IPS-20b (cell line): Measurements from ENCODE around the gene DOK5.

ENCODE experiments used
- H3K27ac ChIP-seq: one replicate; pipeline ENCODE4 v1.5.1; 2013; ENCODE audit warnings: low read length
- H3K27me3 ChIP-seq: 2 replicates; pipeline ENCODE4 v1.6.1; 2013; ENCODE audit warnings: mild to moderate bottlenecking, low read length, inconsistent platforms; ENCODE audit not compliant: insufficient read depth
- H3K36me3 ChIP-seq: 2 replicates; pipeline ENCODE4 v1.6.1; 2013; ENCODE audit warnings: low read depth, mild to moderate bottlenecking, inconsistent platforms, low read length, moderate library complexity; ENCODE audit not compliant: insufficient read depth
- H3K4me1 ChIP-seq: 2 replicates; pipeline ENCODE4 v1.6.1; 2013; ENCODE audit warnings: mild to moderate bottlenecking, control low read depth, inconsistent platforms, low read length, moderate library complexity; ENCODE audit not compliant: insufficient read depth
- H3K4me3 ChIP-seq: 2 replicates; pipeline ENCODE4 v1.5.1; 2013; ENCODE audit warnings: mild to moderate bottlenecking, low read length, inconsistent platforms
- H3K9ac ChIP-seq: 2 replicates; pipeline ENCODE4 v1.6.1; 2013; ENCODE audit warnings: low read depth, mild to moderate bottlenecking, inconsistent platforms, low read length, moderate library complexity
- H3K9me3 ChIP-seq: 2 replicates; pipeline ENCODE4 v1.6.1; 2013; ENCODE audit warnings: mild to moderate bottlenecking, low read depth, low read length, inconsistent platforms; ENCODE audit not compliant: insufficient read depth

DOK5 gene

DNA sequence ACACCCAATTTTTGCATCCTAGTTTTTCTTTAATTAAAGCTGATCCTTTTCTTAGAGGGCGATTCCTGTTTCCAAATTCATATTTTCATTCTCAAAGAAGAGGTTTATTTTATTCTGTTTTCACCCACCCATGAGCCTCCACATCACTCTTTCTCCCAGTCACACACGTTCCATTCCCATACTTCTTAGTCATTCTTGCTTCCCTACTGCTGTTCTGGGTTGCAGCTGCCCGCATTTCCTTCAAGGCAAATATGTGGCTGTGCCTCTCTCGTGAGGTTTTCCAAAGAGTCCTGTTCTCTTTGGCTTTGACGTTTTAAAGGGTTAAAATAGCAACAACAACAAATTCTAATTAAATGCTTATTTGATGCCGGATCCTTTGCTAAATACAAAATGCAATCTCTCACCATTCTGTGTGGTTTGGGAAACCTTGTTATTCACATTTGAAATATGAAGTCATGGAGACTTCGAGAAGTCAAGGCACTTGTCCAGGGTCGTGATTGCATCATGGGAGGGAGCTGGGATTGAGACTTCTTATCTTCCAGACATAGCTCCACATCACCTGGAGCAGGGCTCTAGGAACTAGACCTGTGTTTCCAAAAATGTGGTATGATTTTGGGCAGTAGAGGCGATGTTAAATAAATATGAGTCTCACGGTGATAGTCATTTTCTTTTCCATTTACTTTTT is 126.6 kb downstream of the DOK5 start:
- no peak overlapping the region for H3K9ac ChIP-seq
- H3K27me3 ChIP-seq, result no peaks in the 10 kb centered on the region
- no peaks in the 10 kb centered on the region for H3K36me3 ChIP-seq
- no peaks in the 10 kb centered on the region for H3K4me1 ChIP-seq
- no peak overlapping the region for H3K27ac ChIP-seq
- H3K4me3 ChIP-seq, result no peak overlapping the region
- no peaks in the 10 kb centered on the region; the same call in 1 of the 2 replicates for H3K9me3 ChIP-seq

DNA sequence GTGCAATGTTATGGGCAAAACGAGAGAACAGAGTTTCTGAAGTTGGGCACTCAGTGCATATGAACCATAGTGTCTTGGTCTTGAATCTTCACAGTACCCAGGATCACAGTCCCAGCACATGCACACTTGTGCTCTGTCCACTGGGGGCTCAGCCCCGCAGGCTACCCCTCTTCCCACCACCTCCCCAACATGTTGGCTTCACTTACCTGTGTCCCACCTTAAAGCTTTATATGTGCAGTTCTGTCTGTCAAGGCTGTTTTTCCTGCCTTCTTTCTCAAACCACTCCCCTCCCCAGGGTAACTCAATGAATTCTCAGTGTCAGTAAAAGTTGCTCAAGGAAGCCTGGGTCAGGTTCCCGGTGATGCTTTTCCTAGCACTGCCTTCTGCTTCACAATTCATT is 129.9 kb downstream of the DOK5 start:
- no peak overlapping the region for H3K27ac ChIP-seq
- H3K4me3 ChIP-seq, result no peak overlapping the region
- H3K27me3 ChIP-seq, result no peaks in the 10 kb centered on the region
- no peaks in the 10 kb centered on the region for H3K36me3 ChIP-seq
- no peak overlapping the region for H3K9ac ChIP-seq
- H3K9me3 ChIP-seq, result no peaks in the 10 kb centered on the region
- no peaks in the 10 kb centered on the region for H3K4me1 ChIP-seq

- no peaks in the 10 kb centered on the region for H3K4me1 ChIP-seq
- no peaks in the 10 kb centered on the region for H3K27me3 ChIP-seq
- no peaks in the 10 kb centered on the region for H3K9me3 ChIP-seq
- no peak overlapping the region for H3K4me3 ChIP-seq
- H3K9ac ChIP-seq, result no peak overlapping the region
- H3K27ac ChIP-seq, result no peak overlapping the region
- H3K36me3 ChIP-seq, result no peaks in the 10 kb centered on the region
These were observed 131.0 kb downstream of the DOK5 start for GRCh38 chr20:54606380-54606779.

DNA sequence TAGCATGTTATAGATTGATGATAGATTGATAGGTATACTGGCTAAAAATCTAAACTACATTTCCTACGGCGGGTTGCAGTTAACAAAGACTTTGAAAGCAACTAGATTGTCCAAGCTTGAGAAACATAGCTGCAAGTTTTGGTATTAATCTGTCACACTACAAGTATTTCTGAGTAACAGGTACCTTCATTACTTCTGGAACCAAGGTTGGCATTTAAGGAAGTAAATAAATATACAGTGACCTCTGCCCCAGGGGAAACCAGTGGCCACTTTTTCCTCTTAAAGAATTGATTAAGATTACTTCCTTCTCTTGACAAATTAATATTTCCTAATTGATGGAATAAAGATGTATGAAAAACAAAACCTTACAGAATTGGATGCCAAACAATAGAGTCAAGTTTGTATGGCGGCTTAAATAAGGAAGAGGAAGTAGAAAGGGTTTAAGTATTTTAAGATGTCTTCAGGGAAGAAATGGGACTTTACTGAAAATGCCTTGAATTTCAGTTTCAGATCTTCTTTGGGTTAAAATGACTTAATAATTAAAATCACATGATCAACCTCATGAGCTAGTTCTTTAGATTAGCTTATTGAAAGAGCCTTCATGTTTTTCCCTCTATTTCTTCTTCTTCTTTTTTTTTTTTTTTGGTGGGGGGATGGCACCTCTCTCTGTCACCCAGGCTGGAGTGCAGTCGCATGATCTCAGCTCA is 132.8 kb downstream of the DOK5 start:
- H3K4me1 ChIP-seq, result no peaks in the 10 kb centered on the region
- H3K9me3 ChIP-seq, result no peaks in the 10 kb centered on the region
- no peaks in the 10 kb centered on the region for H3K27me3 ChIP-seq
- no peak overlapping the region for H3K27ac ChIP-seq
- H3K9ac ChIP-seq, result no peak overlapping the region
- H3K36me3 ChIP-seq, result no peaks in the 10 kb centered on the region
- no peak overlapping the region for H3K4me3 ChIP-seq

- Histone ChIP-seq H3K9me3 (no peaks in the 10 kb centered on the region), H3K27ac (no peak overlapping the region)
These were observed 133.6 kb downstream of the DOK5 start for GRCh38 chr20:54608943-54609342.

DNA sequence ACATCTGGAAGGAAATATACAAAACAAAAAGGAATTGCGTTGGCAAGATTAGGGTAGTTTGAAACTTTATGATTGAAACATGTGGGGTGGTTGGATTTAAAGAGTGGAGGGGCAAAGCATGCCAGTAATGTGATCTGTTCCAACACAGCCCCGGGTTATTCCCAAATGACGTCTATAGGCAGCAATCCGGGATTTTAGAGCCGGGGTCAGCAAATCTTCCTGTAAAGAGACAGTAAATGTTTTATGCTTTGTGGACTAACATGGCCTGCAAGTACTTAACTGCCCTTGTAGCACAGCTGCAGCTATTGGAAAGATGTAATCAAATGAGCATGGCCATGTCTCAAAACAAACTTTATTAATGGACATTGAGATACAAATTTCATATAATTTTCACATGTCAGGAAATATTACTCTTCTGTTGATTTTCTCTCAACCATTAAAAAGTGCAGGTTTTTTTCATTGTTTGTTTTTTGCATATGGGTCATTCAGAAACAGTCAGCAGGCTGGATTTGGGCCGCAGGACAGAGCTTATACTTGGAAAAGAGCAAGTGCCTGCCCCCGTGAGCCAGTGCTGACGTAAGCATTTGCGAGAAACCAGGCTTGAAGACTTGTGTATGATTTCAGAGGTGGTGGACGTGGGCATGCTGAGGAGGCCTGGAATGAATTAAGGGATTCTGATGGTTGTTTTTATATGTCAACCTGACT is 136.5 kb downstream of the DOK5 start:
- Histone ChIP-seq H3K4me3 (no peak overlapping the region), H3K9ac (no peak overlapping the region), H3K36me3 (no peaks in the 10 kb centered on the region), H3K27me3 (no peaks in the 10 kb centered on the region), H3K27ac (no peak overlapping the region), H3K9me3 (no peaks in the 10 kb centered on the region), H3K4me1 (no peaks in the 10 kb centered on the region)

More at GRCh38 chr20:54608943-54609342, 133.6 kb downstream of the DOK5 start:
- no peaks in the 10 kb centered on the region for H3K27me3 ChIP-seq
- H3K4me1 ChIP-seq, result no peaks in the 10 kb centered on the region
- H3K9ac ChIP-seq, result no peak overlapping the region
- no peak overlapping the region for H3K4me3 ChIP-seq
- no peaks in the 10 kb centered on the region for H3K36me3 ChIP-seq

GRCh38 chr20:54618412-54618811 is 143.0 kb downstream of the DOK5 start:
- Histone ChIP-seq H3K9me3 (no peaks in the 10 kb centered on the region), H3K4me1 (no peaks in the 10 kb centered on the region), H3K4me3 (no peak overlapping the region), H3K27me3 (no peaks in the 10 kb centered on the region), H3K9ac (no peak overlapping the region), H3K36me3 (no peaks in the 10 kb centered on the region), H3K27ac (no peak overlapping the region)

DNA sequence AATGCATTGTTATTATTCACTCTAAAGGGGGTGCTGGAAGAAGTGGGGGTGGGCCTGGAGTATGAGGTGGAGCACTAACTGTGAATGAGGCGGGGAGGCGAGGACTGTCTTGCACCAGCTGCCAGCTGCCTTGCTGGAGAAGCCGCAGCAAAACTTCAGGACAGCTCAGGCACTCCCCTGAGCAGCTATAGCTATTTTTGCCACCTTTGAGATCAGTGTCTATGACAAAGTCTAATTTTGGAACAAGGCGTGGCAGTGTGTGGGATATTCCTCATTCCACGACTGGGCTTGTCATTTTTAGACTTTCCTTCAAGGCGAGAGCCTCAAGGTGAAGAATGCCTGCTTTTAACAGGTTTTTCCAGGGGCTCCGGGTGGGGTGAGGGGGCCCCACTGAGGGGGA is 143.8 kb downstream of the DOK5 start:
- Histone ChIP-seq H3K4me3 (no peak overlapping the region), H3K4me1 (peaks cover 4% of the 10 kb centered on the region; the same call in 1 of the 2 replicates), H3K9me3 (no peaks in the 10 kb centered on the region), H3K36me3 (no peaks in the 10 kb centered on the region), H3K27ac (no peak overlapping the region), H3K9ac (no peak overlapping the region), H3K27me3 (no peaks in the 10 kb centered on the region)

DNA sequence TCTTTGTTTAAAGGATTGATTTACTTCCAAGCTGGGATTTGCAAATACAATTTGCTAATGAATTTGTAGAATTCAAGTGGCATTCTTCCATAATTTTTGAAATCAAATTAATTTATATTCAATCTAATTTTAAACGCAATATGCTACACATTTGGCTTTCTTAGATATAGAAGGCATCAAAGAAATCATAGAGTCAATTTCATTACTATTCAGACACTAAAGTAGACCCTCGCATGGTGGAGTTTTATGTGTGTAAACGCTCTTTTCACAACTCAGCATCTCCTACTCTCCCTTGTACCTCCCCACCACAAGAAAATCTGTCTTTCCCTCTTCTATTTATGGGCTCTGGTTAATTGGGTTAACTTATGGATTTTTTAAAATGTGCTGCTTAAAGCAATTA is 144.3 kb downstream of the DOK5 start:
- Histone ChIP-seq H3K9me3 (no peaks in the 10 kb centered on the region), H3K9ac (no peak overlapping the region), H3K27ac (no peak overlapping the region), H3K36me3 (no peaks in the 10 kb centered on the region), H3K4me3 (no peak overlapping the region), H3K4me1 (peaks cover 9% of the 10 kb centered on the region; the same call in 1 of the 2 replicates), H3K27me3 (no peaks in the 10 kb centered on the region)

GRCh38 chr20:54620611-54621010 is 145.2 kb downstream of the DOK5 start:
- Histone ChIP-seq H3K27ac (no peak overlapping the region), H3K9me3 (no peaks in the 10 kb centered on the region), H3K4me1 (peaks cover 17% of the 10 kb centered on the region; the same call in 1 of the 2 replicates), H3K4me3 (no peak overlapping the region), H3K27me3 (no peaks in the 10 kb centered on the region), H3K9ac (no peak overlapping the region), H3K36me3 (no peaks in the 10 kb centered on the region)

DNA sequence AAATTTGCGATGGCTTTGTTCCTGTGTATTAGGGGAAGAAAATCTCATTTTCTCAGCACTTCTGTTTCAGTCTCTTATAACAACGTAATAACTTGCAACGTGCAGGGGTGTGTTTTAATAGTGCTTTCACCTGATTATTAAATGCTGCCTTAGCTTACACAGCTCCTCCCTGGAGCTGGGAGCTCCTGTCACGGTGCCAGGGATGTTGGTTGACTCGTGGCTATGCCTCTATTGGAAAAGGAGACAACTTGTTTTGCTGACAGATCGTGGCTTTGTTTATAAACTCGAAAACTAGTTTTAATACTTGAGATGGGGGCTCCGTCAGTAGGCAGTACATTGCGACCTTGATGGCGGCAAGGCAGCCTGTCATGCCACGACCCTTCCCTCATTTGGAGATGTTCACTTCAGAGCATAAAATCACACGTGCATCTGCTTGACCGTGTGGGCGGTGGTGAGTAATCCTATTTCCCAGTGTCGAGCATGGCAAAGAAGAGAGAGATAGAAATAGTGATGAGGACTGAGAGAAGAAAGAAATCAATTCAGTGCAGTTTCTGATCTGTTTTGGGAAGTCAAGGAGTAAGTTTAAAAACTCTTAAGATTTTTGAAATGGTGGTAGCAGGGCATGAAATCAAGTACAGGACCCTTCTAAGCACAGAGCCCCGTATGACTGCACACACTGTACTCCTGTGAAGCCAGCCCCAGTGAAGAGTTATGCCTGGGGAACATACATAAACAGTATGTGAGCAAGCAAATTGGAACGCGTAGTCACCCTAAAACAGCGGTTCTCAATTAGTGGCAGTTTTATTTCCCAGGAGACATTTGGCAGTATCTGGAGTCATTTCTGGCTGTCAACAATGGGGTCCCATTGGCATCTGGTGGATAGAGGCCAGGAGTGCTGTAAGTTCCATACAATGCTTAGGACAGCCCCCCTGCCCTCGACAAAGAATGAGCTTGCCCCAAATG is 147.2 kb downstream of the DOK5 start:
- Histone ChIP-seq H3K4me3 (no peak overlapping the region), H3K36me3 (no peaks in the 10 kb centered on the region), H3K27ac (no peak overlapping the region), H3K27me3 (no peaks in the 10 kb centered on the region), H3K4me1 (peaks cover 17% of the 10 kb centered on the region; the same call in 1 of the 2 replicates), H3K9me3 (no peaks in the 10 kb centered on the region), H3K9ac (no peak overlapping the region)
